Measurements from ENCODE around the gene IGLON5. TPM values are rescaled to one million over a fixed set of nuclear protein-coding genes. Genes with fewer than 3 reads are reported as not detected.

Gene IGLON5
- total RNA-seq, 2 experiments from 2014 or later, result 0.18 to 0.23 TPM

GRCh38 chr19:51380379-51380778, 68.9 kb downstream of the IGLON5 start:
- H3K27ac Mint-ChIP-seq, result peak overlapping the region; percentile 43
- CTCF ChIA-PET, result interaction anchor here (0.9 to 2.5 kb wide), 4 partner anchors 10 to 62 kb away, joined by 3 to 17 read pairs (median 4); partner anchors contain the start of genes C19orf84 and CLDND2
- peaks cover 37% of the 10 kb centered on the region for H3K4me1 Mint-ChIP-seq
- H3K27me3 Mint-ChIP-seq, result no peaks in the 10 kb centered on the region
- DNase-seq, result no peak
- no peak for ATAC-seq
- peaks cover 8% of the 10 kb centered on the region for H3K36me3 Mint-ChIP-seq
- no peaks in the 10 kb centered on the region for H3K9me3 Mint-ChIP-seq (ENCODE audit: low read depth)
- H3K4me3 Mint-ChIP-seq, result no peak overlapping the region

Other genes with a start within 250 kb of the IGLON5 start
- not detected for gene KLK13, start 246.6 kb upstream of the IGLON5 start, total RNA-seq
- gene KLK14, start 228.8 kb upstream of the IGLON5 start, total RNA-seq, result under 1 TPM; 0.61 to 0.89 TPM
- 10 to 100 TPM in 1 of 2 experiments, 1 to 10 TPM in 1; 9.5 to 10.9 TPM for gene CTU1, start 203.2 kb upstream of the IGLON5 start, total RNA-seq
- under 1 TPM in 1 of 2 experiments, not detected in 1; 0.26 TPM for gene SIGLEC9, start 186.7 kb upstream of the IGLON5 start, total RNA-seq
- gene SIGLEC7, start 169.3 kb upstream of the IGLON5 start, total RNA-seq, result not detected
- 1 to 10 TPM in 1 of 2 experiments, under 1 TPM in 1; 0.96 to 6.2 TPM for gene CD33, start 86.6 kb upstream of the IGLON5 start, total RNA-seq
- not detected for gene SIGLECL1, start 60.6 kb upstream of the IGLON5 start, total RNA-seq
- gene VSIG10L, start 30.5 kb downstream of the IGLON5 start, total RNA-seq, result 1 to 10 TPM; 1.8 to 2.2 TPM
- 100 to 1,000 TPM; 121 to 123 TPM for gene ETFB, start 54.7 kb downstream of the IGLON5 start, total RNA-seq
- 10 to 100 TPM; 19.1 to 27.8 TPM for gene CLDND2, start 57.4 kb downstream of the IGLON5 start, total RNA-seq
- 1,000 to 10,000 TPM in 1 of 2 experiments, 100 to 1,000 TPM in 1; 852 to 1,014 TPM for gene NKG7, start 61.0 kb downstream of the IGLON5 start, total RNA-seq
- under 1 TPM in 1 of 2 experiments, not detected in 1; 0.23 TPM for gene LIM2, start 76.3 kb downstream of the IGLON5 start, total RNA-seq
- not detected for gene C19orf84, start 78.9 kb downstream of the IGLON5 start, total RNA-seq
- 1 to 10 TPM; 1.4 to 2.1 TPM for gene SIGLEC10, start 106.0 kb downstream of the IGLON5 start, total RNA-seq
- gene SIGLEC8, start 146.8 kb downstream of the IGLON5 start, total RNA-seq, result not detected
- not detected for gene CEACAM18, start 166.9 kb downstream of the IGLON5 start, total RNA-seq
- gene SIGLEC12, start 190.2 kb downstream of the IGLON5 start, total RNA-seq, result 1 to 10 TPM in 1 of 2 experiments, under 1 TPM in 1; 0.98 to 3.9 TPM
- gene SIGLEC6, start 220.0 kb downstream of the IGLON5 start, total RNA-seq, result not detected